ENCODE data around the gene PTPRN2. TPM values are rescaled to one million over a fixed set of nuclear protein-coding genes. Genes with fewer than 3 reads are reported as not detected.

The PTPRN2 gene
- total RNA-seq, 2 donors from 2014 or later: 26.1 to 55.5 TPM

- whole genome bisulfite sequencing: 39% methylated on average over 6 of the region's 6 CpGs
- H3K9me3 ChIP-seq: no peaks in the 10 kb centered on the region
- H3K27me3 ChIP-seq (replicated peaks; ENCODE audit: insufficient read depth): peaks cover 19% of the 10 kb centered on the region
- no peak overlapping the region for H3K27ac ChIP-seq
- intact Hi-C loops (cut with DNase I): no loop called here
- DNase-seq (ENCODE audit: low spot score): no peak
- no peaks in the 10 kb centered on the region for H3K36me3 ChIP-seq
- H3K4me3 ChIP-seq: no peak overlapping the region
- no peaks in the 10 kb centered on the region for H3K4me1 ChIP-seq (replicated peaks)
- TF ChIP-seq, protein P1, sequence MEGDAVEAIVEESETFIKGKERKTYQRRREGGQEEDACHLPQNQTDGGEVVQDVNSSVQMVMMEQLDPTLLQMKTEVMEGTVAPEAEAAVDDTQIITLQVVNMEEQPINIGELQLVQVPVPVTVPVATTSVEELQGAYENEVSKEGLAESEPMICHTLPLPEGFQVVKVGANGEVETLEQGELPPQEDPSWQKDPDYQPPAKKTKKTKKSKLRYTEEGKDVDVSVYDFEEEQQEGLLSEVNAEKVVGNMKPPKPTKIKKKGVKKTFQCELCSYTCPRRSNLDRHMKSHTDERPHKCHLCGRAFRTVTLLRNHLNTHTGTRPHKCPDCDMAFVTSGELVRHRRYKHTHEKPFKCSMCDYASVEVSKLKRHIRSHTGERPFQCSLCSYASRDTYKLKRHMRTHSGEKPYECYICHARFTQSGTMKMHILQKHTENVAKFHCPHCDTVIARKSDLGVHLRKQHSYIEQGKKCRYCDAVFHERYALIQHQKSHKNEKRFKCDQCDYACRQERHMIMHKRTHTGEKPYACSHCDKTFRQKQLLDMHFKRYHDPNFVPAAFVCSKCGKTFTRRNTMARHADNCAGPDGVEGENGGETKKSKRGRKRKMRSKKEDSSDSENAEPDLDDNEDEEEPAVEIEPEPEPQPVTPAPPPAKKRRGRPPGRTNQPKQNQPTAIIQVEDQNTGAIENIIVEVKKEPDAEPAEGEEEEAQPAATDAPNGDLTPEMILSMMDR (IDR thresholded peaks at IDR 0.05): no peak
- TF ChIP-seq POLR2AphosphoS5 (IDR thresholded peaks at IDR 0.05) (no peak), POLR2A (IDR thresholded peaks at IDR 0.05) (no peak)
Observed at GRCh38 chr7:157694376-157694665, 893.3 kb downstream of the PTPRN2 start.

DNA sequence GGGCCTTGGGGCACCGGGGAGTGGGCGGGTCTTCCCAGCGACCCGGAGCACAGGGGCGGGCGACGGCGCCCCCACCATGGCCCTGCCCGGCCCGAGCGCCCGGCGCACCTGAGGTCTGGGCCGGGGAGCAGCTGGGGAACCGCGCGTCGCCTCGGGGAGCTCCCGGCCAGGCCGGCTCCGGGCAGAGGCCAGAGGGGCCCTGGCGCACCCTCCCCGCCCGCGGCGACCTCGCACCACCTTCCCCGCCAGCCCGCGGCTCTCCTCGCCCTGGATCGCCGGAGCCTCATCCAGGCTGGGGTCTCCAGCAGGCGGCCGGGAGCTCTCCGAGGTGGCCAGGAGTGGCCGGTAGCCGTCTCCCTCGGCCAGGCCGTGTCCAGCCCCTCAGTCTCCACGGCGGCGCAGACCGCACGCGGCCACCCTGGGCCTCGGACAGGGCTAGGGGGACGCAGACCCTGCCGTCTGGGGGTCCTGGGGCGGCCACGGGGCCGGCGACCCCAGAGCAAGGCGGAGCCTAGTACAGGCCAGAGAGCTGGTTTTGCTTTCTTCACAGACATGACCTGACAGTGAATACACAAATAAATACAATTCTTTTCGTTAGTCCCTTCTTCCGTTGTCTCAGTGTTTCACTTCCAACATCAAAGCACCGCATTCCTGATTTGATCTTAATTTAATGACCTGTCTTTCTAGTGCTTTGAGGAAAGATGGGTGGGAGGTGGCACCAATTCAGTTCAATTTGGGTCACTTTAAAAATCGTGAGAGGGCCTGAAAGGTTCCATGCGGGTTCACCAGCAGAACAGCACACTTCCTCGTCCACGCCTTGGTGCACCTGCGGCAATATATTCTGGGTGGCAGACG, 893.9 kb downstream of the PTPRN2 start:
- 7% methylated on average over 36 of the region's 64 CpGs for WGBS
- Histone ChIP-seq H3K4me3 (no peak overlapping the region), H3K36me3 (no peaks in the 10 kb centered on the region), H3K4me1 (replicated peaks) (no peaks in the 10 kb centered on the region), H3K27me3 (replicated peaks; ENCODE audit: insufficient read depth) (peaks cover 25% of the 10 kb centered on the region), H3K27ac (no peak overlapping the region), H3K9me3 (no peaks in the 10 kb centered on the region)
- TF ChIP-seq POLR2A (IDR thresholded peaks at IDR 0.05): no peak
- TF ChIP-seq POLR2AphosphoS5 (IDR thresholded peaks at IDR 0.05): no peak
- no peak for DNase-seq (ENCODE audit: low spot score)
- intact Hi-C loops (cut with DNase I): no loop called here

DNA sequence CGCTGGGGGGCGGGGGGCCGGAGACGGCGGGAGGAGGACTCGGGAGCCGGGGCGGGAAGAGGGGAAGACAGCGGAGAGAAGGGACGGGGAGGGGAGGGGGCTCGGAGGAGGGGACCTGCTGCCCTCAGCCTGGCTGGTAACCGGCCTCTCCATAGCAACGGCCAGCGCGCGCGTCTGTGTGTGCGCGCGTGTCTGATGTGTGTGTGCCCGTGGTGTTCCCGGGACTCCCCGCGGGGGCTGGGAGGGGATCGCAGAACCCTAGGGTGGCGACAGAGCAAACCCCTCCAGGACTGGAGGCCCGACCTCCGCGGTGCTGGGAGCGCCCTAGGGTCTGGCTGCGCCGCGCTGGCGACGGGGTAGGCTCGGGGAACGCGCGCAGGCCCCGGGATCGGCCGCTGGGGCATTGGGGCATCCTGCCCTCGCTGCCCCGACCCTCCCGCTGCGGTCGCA, 894.5 kb downstream of the PTPRN2 start:
- WGBS: 4% methylated on average over 25 of the region's 47 CpGs
- TF ChIP-seq, protein P1 (IDR thresholded peaks at IDR 0.05): no peak
- Histone ChIP-seq H3K4me1 (replicated peaks) (no peaks in the 10 kb centered on the region), H3K9me3 (no peaks in the 10 kb centered on the region), H3K27me3 (replicated peaks; ENCODE audit: insufficient read depth) (peaks cover 30% of the 10 kb centered on the region), H3K27ac (no peak overlapping the region), H3K36me3 (no peaks in the 10 kb centered on the region), H3K4me3 (no peak overlapping the region)
- no peak for DNase-seq (ENCODE audit: low spot score)
- intact Hi-C loops (cut with DNase I): no loop called here

DNA sequence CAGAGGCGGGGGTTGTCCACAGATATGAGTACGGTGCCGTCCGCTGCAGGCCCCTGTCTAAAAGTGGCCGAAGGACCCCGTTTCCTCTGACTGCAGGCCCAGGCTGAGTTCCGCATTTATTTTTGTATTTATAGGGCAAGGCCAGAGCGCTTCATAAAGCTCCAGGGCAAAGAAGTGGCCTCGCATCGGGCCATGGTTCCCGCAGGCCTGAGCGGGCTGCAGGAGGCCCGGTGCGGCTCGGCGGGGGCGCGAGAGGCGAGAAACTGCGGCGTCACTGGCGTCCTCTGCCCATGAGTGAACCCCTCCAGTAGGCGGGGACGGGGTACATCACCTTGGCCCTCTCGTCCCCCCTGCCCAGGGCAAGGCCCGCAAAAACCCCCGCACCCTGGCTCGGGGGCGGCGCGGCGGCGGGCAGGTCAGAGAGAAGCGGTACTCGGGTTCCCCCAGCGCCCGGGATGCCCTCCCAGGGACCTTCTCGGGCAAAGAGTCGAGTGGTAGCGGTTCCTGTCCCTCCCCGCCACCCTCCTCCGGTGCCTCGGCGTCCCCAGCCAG, 895.1 kb downstream of the PTPRN2 start:
- WGBS: 11% methylated on average over 19 of the region's 44 CpGs
- TF ChIP-seq POLR2AphosphoS5 (IDR thresholded peaks at IDR 0.05) (no peak), POLR2A (IDR thresholded peaks at IDR 0.05) (no peak)
- TF ChIP-seq, protein P1 (IDR thresholded peaks at IDR 0.05): no peak
- no peak overlapping the region for H3K4me3 ChIP-seq
- no peak for DNase-seq (ENCODE audit: low spot score)
- peaks cover 30% of the 10 kb centered on the region for H3K27me3 ChIP-seq (replicated peaks; ENCODE audit: insufficient read depth)
- H3K27ac ChIP-seq: no peak overlapping the region
- intact Hi-C loops (cut with DNase I): no loop called here
- no peaks in the 10 kb centered on the region for H3K9me3 ChIP-seq
- no peaks in the 10 kb centered on the region for H3K36me3 ChIP-seq
- H3K4me1 ChIP-seq (replicated peaks): no peaks in the 10 kb centered on the region

DNA sequence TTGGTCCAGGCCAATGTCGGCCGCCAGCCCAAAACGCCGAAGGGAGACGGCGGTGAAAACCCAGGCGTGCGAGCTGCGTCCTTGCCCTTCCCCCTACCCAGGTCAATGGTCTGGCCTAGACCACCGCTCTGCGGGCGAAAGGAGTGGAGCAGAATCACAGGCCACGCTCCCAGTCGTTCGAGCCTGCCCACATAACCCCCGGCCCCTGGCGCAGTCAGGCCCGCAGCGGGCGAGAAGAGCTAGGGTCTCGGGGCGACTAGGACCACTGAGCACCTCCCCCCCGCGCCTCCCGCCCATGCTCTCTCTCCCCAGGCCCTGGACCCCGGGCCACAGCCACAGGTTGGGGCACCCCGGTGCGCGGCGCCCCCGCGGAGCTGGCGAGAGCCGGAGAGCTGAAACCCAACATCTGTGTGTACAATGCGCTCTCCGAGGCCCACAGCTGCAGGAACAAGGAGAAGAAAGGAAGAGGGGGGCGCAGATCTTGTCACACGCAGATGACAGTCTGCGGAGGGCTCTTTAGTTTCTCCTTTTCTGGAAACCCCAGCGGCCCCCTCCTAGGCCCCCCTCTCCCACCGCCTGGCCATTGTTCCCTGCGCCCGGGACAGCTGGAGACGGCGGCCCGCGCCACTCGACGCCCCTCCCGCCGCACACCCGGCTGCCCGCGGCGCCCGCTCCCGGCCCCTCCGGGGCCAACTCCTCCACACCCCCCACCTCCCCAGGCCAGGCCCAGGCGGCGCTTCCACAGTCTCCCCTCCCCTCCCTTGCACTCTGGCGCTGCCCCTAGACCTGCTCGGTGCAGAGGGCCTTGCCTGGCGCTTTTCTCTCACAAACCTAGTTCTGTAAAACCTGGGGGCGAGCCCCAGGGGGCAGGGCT, 895.8 kb downstream of the PTPRN2 start:
- H3K27me3 ChIP-seq (replicated peaks; ENCODE audit: insufficient read depth): peaks cover 30% of the 10 kb centered on the region
- peak overlapping the region in 1 of 2 donors; percentile 20 for H3K4me3 ChIP-seq
- no peaks in the 10 kb centered on the region for H3K36me3 ChIP-seq
- no peak overlapping the region for H3K27ac ChIP-seq
- intact Hi-C loops (cut with DNase I): no loop called here
- no peaks in the 10 kb centered on the region for H3K4me1 ChIP-seq (replicated peaks)
- H3K9me3 ChIP-seq: no peaks in the 10 kb centered on the region
- 6% methylated on average over 54 of the region's 64 CpGs for WGBS
- TF ChIP-seq, protein P1 (IDR thresholded peaks at IDR 0.05): no peak
- TF ChIP-seq POLR2A (IDR thresholded peaks at IDR 0.05) (no peak), POLR2AphosphoS5 (IDR thresholded peaks at IDR 0.05) (no peak)
- no peak for DNase-seq (ENCODE audit: low spot score)
